Panc1 (cell line): ENCODE measurements around the gene CCDC12. TPM values are rescaled to one million over a fixed set of nuclear protein-coding genes. Genes with fewer than 3 reads are reported as not detected.

ENCODE experiments used
- ATAC-seq: fragments of 200-7000 bp; cut with Tn5 transposase; 2 replicates; pipeline ENCODE4 v1.9.1; 2020; ENCODE audit warnings: mild to moderate bottlenecking, moderate library complexity
- BruUV-seq: library from RNA; stranded (reverse); fragments of 400-500 nt; replicated peaks from 2 replicates; lab custom pipeline; 2021; lab: Mats Ljungman, UMichigan
- CTCF ChIA-PET: fragments of 300-600 bp; sonication (Branson Sonifier 250); formaldehyde crosslinking; loops from one replicate; lab custom pipeline; 2022; ENCODE audit warnings: antibody characterized with exemption; lab: Charles Lee
- POLR2A ChIA-PET: fragments of 300-600 bp; sonication (Branson Sonifier 250); formaldehyde crosslinking; loops from one replicate; lab custom pipeline; 2022; ENCODE audit warnings: antibody characterized with exemption; lab: Charles Lee
- DNase-seq: peaks from one replicate; pipeline ENCODE4 v3.0.0-alpha.2; 2010; ENCODE audit warnings: low read depth, low spot score
- H3K27ac ChIP-seq: 2 replicates; pipeline ENCODE4 v1.5.1; 2011; ENCODE audit warnings: mild to moderate bottlenecking, low read length, inconsistent platforms
- H3K27me3 ChIP-seq: fragments of 200-500 bp; sonication (Bioruptor generic); 2 replicates; pipeline ENCODE4 v1.6.0; 2014; ENCODE audit warnings: low read length, inconsistent platforms; ENCODE audit not compliant: control insufficient read depth, insufficient read depth
- H3K36me3 ChIP-seq: fragments of 200-500 bp; sonication (Bioruptor generic); 2 replicates; pipeline ENCODE4 v1.5.1; 2014; ENCODE audit warnings: inconsistent platforms, mild to moderate bottlenecking, low read length, moderate library complexity; ENCODE audit not compliant: control insufficient read depth, insufficient read depth
- H3K4me1 ChIP-seq: 2 replicates; pipeline ENCODE4 v1.5.1; 2011; ENCODE audit warnings: inconsistent platforms, mild to moderate bottlenecking, low read length, moderate library complexity; ENCODE audit not compliant: control insufficient read depth, insufficient read depth
- H3K4me3 ChIP-seq, 2 experiments: 2 replicates each; pipeline ENCODE4 v1.5.1; 2011 to 2012; ENCODE audit warnings: low read depth in 2 of 2, low read length in 2 of 2, mild to moderate bottlenecking in 2 of 2, inconsistent platforms in 1 of 2, moderate library complexity in 1 of 2
- H3K9me3 ChIP-seq: fragments of 200-500 bp; sonication (Bioruptor generic); 2 replicates; pipeline ENCODE4 v1.5.1; 2014; ENCODE audit warnings: low read depth, mild to moderate bottlenecking, inconsistent platforms, low read length, moderate library complexity; ENCODE audit not compliant: control insufficient read depth, insufficient read depth
- CTCF ChIP-seq: fragments of 450-650 bp; IDR thresholded peaks from 2 replicates; pipeline ENCODE4 v1.5.1; 2017; ENCODE audit warnings: mild to moderate bottlenecking
- POLR2AphosphoS5 ChIP-seq: IDR thresholded peaks from 2 replicates; pipeline ENCODE4 v1.6.1; 2012; ENCODE audit warnings: mild to moderate bottlenecking, low read depth, low read length, moderate library complexity
- REST ChIP-seq, 2 experiments: IDR thresholded peaks; 2 replicates each; pipeline ENCODE4 v1.6.1; 2011 to 2012; ENCODE audit warnings: low read depth in 2 of 2, control low read depth in 1 of 2, low read length in 1 of 2, mild to moderate bottlenecking in 1 of 2, moderate library complexity in 1 of 2; ENCODE audit not compliant: insufficient read depth in 1 of 2
- SIN3A ChIP-seq: IDR thresholded peaks from 2 replicates; pipeline ENCODE4 v1.6.1; 2012; ENCODE audit warnings: low read depth, mild to moderate bottlenecking, low read length, moderate library complexity, borderline replicate concordance; ENCODE audit not compliant: insufficient read depth
- TCF7L2 ChIP-seq: IDR thresholded peaks from 2 replicates; pipeline ENCODE4 v1.6.1; 2011; ENCODE audit warnings: mild to moderate bottlenecking, low read depth, low read length, inconsistent platforms
- in situ Hi-C: cut with HindIII; loops from 2 replicates; pipeline ENCODE4 v1.10.0; 2016; ENCODE audit warnings: low sequenced_read_pairs, low pct_unique_long_range_greater_than_20kb
- intact Hi-C: fragments of 100-400 bp; cut with micrococcal nuclease; formaldehyde crosslinking; loops from one replicate; pipeline ENCODE4 v1.10.0; 2022; ENCODE audit not compliant: unreplicated experiment
- total RNA-seq: library from RNA; stranded (reverse); gene quantifications from one replicate; pipeline ENCODE4 v1.2.1, GENCODE V29; 2021; ENCODE audit not compliant: unreplicated experiment

Gene CCDC12
- total RNA-seq, 1 experiment from 2014 or later: 35.5 TPM

- TF ChIP-seq POLR2AphosphoS5 (no peak), REST (IDR thresholded peaks at IDR 0.05; ENCODE audit: insufficient read depth in 1 of 2, low read depth in 2 of 2, low read length in 1 of 2) (no peak), CTCF (no peak), TCF7L2 (no peak), SIN3A (no peak)
- ATAC-seq (no peak), DNase-seq (no peak)
- Histone ChIP-seq H3K27me3 (no peaks in the 10 kb centered on the region), H3K4me1 (no peaks in the 10 kb centered on the region), H3K9me3 (no peaks in the 10 kb centered on the region), H3K27ac (no peak overlapping the region), H3K36me3 (no peaks in the 10 kb centered on the region), H3K4me3 (no peak overlapping the region)
- intact Hi-C loops (no loop called here), in situ Hi-C loops (no loop called here)
- ChIA-PET POLR2A (no interaction called here), CTCF (no interaction called here)
- BruUV-seq: no TSS peak
Measured at GRCh38 chr3:46875560-46875959, 101.0 kb downstream of the CCDC12 start.

- Histone ChIP-seq H3K27ac (no peak overlapping the region), H3K4me3 (no peak overlapping the region), H3K36me3 (no peaks in the 10 kb centered on the region), H3K9me3 (no peaks in the 10 kb centered on the region), H3K4me1 (no peaks in the 10 kb centered on the region), H3K27me3 (no peaks in the 10 kb centered on the region)
- in situ Hi-C loops (no loop called here), intact Hi-C loops (no loop called here)
- no peak for TF ChIP-seq TCF7L2
- TF ChIP-seq SIN3A: no peak
- TF ChIP-seq POLR2AphosphoS5: no peak
- no peak for TF ChIP-seq REST (IDR thresholded peaks at IDR 0.05; ENCODE audit: insufficient read depth in 1 of 2, low read depth in 2 of 2, low read length in 1 of 2)
- TF ChIP-seq CTCF: no peak
- BruUV-seq: no TSS peak
- ChIA-PET POLR2A (no interaction called here), CTCF (no interaction called here)
- DNase-seq: no peak
- ATAC-seq: no peak
Measured at GRCh38 chr3:46874430-46874829, 102.1 kb downstream of the CCDC12 start.
